BE2C (cell line): ENCODE data around the gene CKS1B.

Experiments
- DNase-seq: peaks from one replicate; pipeline ENCODE4 v3.0.0-alpha.2; 2020
- H3K27me3 ChIP-seq: fragments of 250-450 bp; sonication (Bioruptor Pico); 2 replicates; pipeline ENCODE4 v1.5.1; 2020; ENCODE audit warnings: mild to moderate bottlenecking
- H3K36me3 ChIP-seq: fragments of 250-450 bp; sonication (Bioruptor Pico); 2 replicates; pipeline ENCODE4 v1.5.1; 2020; ENCODE audit warnings: mild to moderate bottlenecking
- H3K4me1 ChIP-seq: fragments of 250-450 bp; sonication (Bioruptor Pico); 2 replicates; pipeline ENCODE4 v1.5.1; 2020
- H3K4me3 ChIP-seq: 2 replicates; pipeline ENCODE4 v1.5.1; 2011; ENCODE audit warnings: low read depth, low read length
- H3K9me3 ChIP-seq: fragments of 250-450 bp; sonication (Bioruptor Pico); 2 replicates; pipeline ENCODE4 v1.5.1; 2020
- TF ChIP-seq, protein P1 (sequence below): IDR thresholded peaks from 2 replicates; pipeline ENCODE4 v1.5.1; 2012; ENCODE audit warnings: mild to moderate bottlenecking, low read depth, low read length

Gene CKS1B

DNA sequence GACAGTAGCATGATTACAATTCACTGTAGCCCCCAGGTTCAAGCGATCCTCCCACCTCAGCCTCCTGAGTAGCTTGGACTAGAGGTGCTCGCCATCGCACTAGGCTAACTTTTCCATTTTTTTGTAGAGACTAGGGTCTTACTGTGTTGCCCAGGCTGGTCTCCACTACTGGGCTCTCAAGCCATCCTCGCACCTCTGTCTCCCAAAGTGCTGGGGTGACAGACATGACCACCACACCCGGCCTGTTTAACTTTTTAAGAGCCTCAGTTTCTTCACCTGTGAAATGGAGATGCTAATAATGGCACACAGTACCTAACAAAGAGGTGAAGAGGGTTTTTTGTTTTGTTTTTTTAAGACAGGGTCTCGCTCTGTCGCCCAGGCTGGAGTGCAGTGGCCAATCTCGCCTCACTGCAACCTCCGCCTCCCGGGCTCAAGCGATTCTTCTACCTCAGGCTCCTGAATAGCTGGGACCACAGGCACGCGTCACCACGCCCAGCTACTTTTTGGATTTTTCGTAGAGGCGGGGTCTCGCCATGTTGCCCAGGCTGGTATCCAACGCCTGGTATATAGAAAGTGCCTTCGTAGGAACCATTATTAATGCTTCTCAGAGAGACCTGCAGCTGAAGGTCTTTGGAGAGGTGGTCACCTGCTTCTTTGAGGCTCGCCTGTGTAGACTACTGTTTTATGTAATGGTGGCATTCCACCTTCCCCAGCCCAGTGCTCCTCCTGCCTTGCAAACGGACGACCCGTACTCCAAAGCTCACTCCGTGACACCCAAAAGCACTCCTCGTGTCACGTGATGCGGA is 38.5 kb upstream of the CKS1B start:
- no peaks in the 10 kb centered on the region; the same call in 1 of the 2 replicates for H3K4me1 ChIP-seq

DNA sequence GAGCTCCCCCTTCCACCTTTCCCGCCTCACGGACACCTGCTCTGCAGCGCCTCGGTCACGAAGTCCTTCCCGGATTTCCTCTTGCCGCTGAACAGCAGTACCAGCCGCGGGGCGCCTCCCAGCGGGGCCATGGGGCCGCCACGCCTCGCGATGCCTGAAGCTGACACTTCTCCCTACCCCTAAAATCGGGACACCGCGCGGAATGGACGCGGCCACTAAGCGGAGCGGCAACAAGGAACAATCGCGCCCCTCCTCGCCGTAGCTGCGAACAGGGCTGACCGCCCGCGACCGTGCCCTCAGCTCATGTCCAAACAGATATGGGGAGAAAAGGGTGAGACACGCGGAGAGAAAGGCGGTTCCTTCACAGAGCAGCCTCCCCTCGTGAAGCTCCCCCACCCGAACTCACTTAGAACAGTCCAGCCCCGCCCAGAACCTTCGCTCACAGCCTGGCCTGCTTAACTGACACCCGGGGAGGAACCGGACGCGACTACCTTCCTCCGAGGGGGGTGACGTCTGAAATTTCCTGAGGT is 37.9 kb upstream of the CKS1B start, which contains the start of gene PMVK:
PMVK (minus strand) TSS at position 165 of the 530 bp plus-strand sequence; CDS start at position 131, 34 bp downstream.
- Histone ChIP-seq H3K4me1 (no peaks in the 10 kb centered on the region; the same call in 1 of the 2 replicates), H3K9me3 (no peaks in the 10 kb centered on the region), H3K27me3 (no peaks in the 10 kb centered on the region), H3K4me3 (peak within 1 kb of the TSS; percentile 83), H3K36me3 (no peaks in the 10 kb centered on the region)
- peak; percentile 95 for DNase-seq
- TF ChIP-seq, protein P1, sequence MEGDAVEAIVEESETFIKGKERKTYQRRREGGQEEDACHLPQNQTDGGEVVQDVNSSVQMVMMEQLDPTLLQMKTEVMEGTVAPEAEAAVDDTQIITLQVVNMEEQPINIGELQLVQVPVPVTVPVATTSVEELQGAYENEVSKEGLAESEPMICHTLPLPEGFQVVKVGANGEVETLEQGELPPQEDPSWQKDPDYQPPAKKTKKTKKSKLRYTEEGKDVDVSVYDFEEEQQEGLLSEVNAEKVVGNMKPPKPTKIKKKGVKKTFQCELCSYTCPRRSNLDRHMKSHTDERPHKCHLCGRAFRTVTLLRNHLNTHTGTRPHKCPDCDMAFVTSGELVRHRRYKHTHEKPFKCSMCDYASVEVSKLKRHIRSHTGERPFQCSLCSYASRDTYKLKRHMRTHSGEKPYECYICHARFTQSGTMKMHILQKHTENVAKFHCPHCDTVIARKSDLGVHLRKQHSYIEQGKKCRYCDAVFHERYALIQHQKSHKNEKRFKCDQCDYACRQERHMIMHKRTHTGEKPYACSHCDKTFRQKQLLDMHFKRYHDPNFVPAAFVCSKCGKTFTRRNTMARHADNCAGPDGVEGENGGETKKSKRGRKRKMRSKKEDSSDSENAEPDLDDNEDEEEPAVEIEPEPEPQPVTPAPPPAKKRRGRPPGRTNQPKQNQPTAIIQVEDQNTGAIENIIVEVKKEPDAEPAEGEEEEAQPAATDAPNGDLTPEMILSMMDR, result peak; percentile 36

More for the DNA sequence above, 38.5 kb upstream of the CKS1B start:
- H3K9me3 ChIP-seq, result no peaks in the 10 kb centered on the region
- TF ChIP-seq, protein P1, result no peak
- DNase-seq, result no peak
- peak overlapping the region; percentile 83 for H3K4me3 ChIP-seq
- H3K36me3 ChIP-seq, result no peaks in the 10 kb centered on the region
- H3K27me3 ChIP-seq, result no peaks in the 10 kb centered on the region

DNA sequence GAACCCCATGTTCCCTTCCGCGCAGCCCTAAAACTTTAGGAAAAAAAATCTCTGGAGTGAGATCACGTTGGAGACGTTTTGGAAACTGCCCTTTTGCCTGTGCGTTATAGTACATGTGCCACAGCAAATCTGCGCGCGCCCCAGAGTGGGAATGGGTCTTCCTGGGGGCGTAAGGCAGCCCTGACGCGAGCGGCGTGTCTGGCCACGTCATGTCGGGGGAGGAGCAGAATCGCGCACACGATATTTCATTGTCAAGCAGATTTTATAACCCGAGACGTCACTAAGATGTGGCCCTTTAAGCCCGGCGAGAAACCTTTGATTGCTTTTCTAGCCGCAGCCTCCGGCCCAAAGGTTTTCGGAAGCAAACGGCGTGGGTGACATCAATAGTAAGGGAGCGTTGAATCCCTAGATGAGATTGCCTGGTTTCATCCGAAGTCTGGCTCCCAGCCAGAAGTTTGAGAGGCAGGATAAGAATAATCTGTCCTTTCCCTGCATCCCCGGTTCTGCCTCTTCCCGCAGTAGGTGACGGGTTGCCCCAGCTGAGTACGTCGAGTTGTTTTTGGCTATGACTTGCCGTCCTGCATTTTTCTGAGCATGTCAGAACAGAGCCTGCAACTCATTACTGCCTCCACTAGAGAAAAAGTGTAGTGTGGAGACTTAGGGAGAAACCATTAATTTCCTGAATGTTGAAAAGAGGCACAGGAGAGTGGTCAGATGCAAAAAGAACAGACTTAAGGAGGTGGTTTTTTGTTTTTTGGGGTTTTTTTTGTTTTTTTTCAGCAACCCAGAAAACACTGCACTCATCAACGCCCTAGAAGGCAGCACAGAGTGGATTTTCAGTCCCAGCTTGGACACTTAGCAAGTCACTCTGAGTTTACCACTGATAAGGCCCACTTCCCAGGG is 37.1 kb upstream of the CKS1B start:
- Histone ChIP-seq H3K4me1 (no peaks in the 10 kb centered on the region; the same call in 1 of the 2 replicates), H3K9me3 (no peaks in the 10 kb centered on the region), H3K36me3 (no peaks in the 10 kb centered on the region), H3K4me3 (peak overlapping the region; percentile 83), H3K27me3 (no peaks in the 10 kb centered on the region)
- TF ChIP-seq, protein P1, result peak; percentile 20; the same call in 1 of the 2 replicates
- peak; percentile 92 for DNase-seq

DNA sequence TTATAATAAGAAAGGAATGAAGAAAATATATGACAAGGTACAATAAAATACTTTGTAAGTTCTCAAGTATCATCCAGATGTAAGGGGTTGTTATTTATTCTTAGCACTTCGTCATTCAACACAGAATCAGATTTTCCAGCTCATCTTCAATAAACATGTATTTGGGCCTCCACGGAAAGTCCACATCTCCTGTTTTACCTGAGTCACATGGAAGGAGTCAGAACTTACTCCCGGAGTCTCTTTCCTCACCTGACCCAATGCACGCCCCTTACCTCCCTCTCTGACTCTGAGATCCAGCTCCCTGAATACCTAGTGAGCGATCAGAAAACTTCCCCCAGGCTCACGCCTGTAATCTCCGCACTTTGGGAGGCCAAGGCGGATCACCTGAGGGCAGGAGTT is 36.5 kb upstream of the CKS1B start:
- no peak for DNase-seq
- Histone ChIP-seq H3K27me3 (no peaks in the 10 kb centered on the region), H3K36me3 (no peaks in the 10 kb centered on the region), H3K4me3 (peak overlapping the region; percentile 83), H3K4me1 (no peaks in the 10 kb centered on the region; the same call in 1 of the 2 replicates), H3K9me3 (no peaks in the 10 kb centered on the region)
- TF ChIP-seq, protein P1, result no peak

GRCh38 chr1:154938604-154939399 is 35.7 kb upstream of the CKS1B start:
- no peak overlapping the region for H3K4me3 ChIP-seq
- TF ChIP-seq, protein P1, result no peak
- H3K27me3 ChIP-seq, result no peaks in the 10 kb centered on the region
- H3K36me3 ChIP-seq, result no peaks in the 10 kb centered on the region
- H3K9me3 ChIP-seq, result no peaks in the 10 kb centered on the region
- no peaks in the 10 kb centered on the region; the same call in none of the 2 replicates for H3K4me1 ChIP-seq
- DNase-seq, result no peak
